Mesendoderm (in vitro differentiated cells): ENCODE data around the gene EPHA5.
A peak's percentile ranks its signal among the peaks of the same experiment; 100 is the strongest.

Experiments used
- DNase-seq: peaks from one replicate; pipeline ENCODE4 v3.0.0; 2013
- H2AK5ac ChIP-seq: 2 replicates; pipeline ENCODE4 v1.6.1; 2013; ENCODE audit warnings: low read length, inconsistent platforms
- H2BK120ac ChIP-seq: 2 replicates; pipeline ENCODE4 v1.6.1; 2013; ENCODE audit warnings: low read depth, mild to moderate bottlenecking, low read length, moderate library complexity, mixed read lengths
- H2BK15ac ChIP-seq: replicated peaks from 2 replicates; pipeline ENCODE4 v1.6.1; 2013; ENCODE audit warnings: low read depth, mild to moderate bottlenecking, moderate library complexity
- H2BK5ac ChIP-seq: 2 replicates; pipeline ENCODE4 v1.6.1; 2013; ENCODE audit warnings: low read length, inconsistent platforms
- H3K18ac ChIP-seq: 2 replicates; pipeline ENCODE4 v1.6.1; 2013; ENCODE audit warnings: mild to moderate bottlenecking, low read length, mixed read lengths
- H3K23ac ChIP-seq: one replicate; pipeline ENCODE4 v1.6.1; 2013; ENCODE audit warnings: low read length
- H3K27ac ChIP-seq: 2 replicates; pipeline ENCODE4 v1.5.1; 2013; ENCODE audit warnings: low read depth, mild to moderate bottlenecking, inconsistent platforms, low read length, moderate library complexity
- H3K27me3 ChIP-seq: 2 replicates; pipeline ENCODE4 v1.6.1; 2013; ENCODE audit warnings: low read length, control low read depth, mild to moderate bottlenecking, inconsistent platforms; ENCODE audit not compliant: insufficient read depth, poor library complexity
- H3K36me3 ChIP-seq: 2 replicates; pipeline ENCODE4 v1.6.1; 2013; ENCODE audit warnings: low read length, inconsistent platforms; ENCODE audit not compliant: control insufficient read depth, insufficient read depth
- H3K4ac ChIP-seq: one replicate; pipeline ENCODE4 v1.6.1; 2013; ENCODE audit warnings: low read depth, mild to moderate bottlenecking, low read length, moderate library complexity
- H3K4me1 ChIP-seq: 2 replicates; pipeline ENCODE4 v1.6.1; 2013; ENCODE audit warnings: low read depth, low read length, inconsistent platforms; ENCODE audit not compliant: control insufficient read depth
- H3K4me2 ChIP-seq: 2 replicates; pipeline ENCODE4 v1.6.1; 2013; ENCODE audit warnings: low read length
- H3K4me3 ChIP-seq: 2 replicates; pipeline ENCODE4 v1.5.1; 2013; ENCODE audit warnings: mild to moderate bottlenecking, low read length
- H3K56ac ChIP-seq: one replicate; pipeline ENCODE4 v1.6.1; 2013; ENCODE audit warnings: low read length
- H3K79me1 ChIP-seq: 2 replicates; pipeline ENCODE4 v1.6.1; 2013; ENCODE audit warnings: low read length, inconsistent platforms
- H3K79me2 ChIP-seq: 2 replicates; pipeline ENCODE4 v1.6.1; 2013; ENCODE audit warnings: mild to moderate bottlenecking, low read length; ENCODE audit not compliant: control insufficient read depth, insufficient read depth
- H3K9ac ChIP-seq: 2 replicates; pipeline ENCODE4 v1.6.1; 2013; ENCODE audit warnings: low read length, inconsistent platforms
- H4K5ac ChIP-seq: one replicate; pipeline ENCODE4 v1.6.1; 2013; ENCODE audit warnings: low read length
- H4K8ac ChIP-seq: one replicate; pipeline ENCODE4 v1.6.1; 2013; ENCODE audit warnings: low read depth, mild to moderate bottlenecking, control low read depth, low read length, moderate library complexity
- WGBS: extraction: QIAGEN DNeasy Blood & Tissue Kit; methylation state at CpG from one replicate; pipeline ENCODE4 v1.1.7; 2013; ENCODE audit warnings: low lambda C conversion rate, missing lambda C conversion rate; ENCODE audit not compliant: insufficient coverage; ENCODE audit errors: extremely low coverage; 5-methylcytosine and 5-hydroxymethylcytosine counted together

EPHA5 gene

GRCh38 chr4:65604515-65604914, 65.8 kb downstream of the EPHA5 start:
- H2BK5ac ChIP-seq = no peak overlapping the region
- WGBS = no CpG with 5 or more reads among the region's 1 CpG
- H3K36me3 ChIP-seq = no peaks in the 10 kb centered on the region
- no peak overlapping the region for H3K23ac ChIP-seq
- H3K4me1 ChIP-seq = no peaks in the 10 kb centered on the region
- no peak overlapping the region for H3K56ac ChIP-seq
- no peaks in the 10 kb centered on the region for H3K79me1 ChIP-seq
- no peaks in the 10 kb centered on the region for H3K79me2 ChIP-seq
- no peak for DNase-seq
- no peak overlapping the region for H4K8ac ChIP-seq
- no peak overlapping the region for H2BK15ac ChIP-seq
- no peak overlapping the region for H4K5ac ChIP-seq
- no peak overlapping the region for H3K4me2 ChIP-seq
- H3K27me3 ChIP-seq = no peaks in the 10 kb centered on the region
- no peak overlapping the region for H3K4me3 ChIP-seq
- no peak overlapping the region for H2BK120ac ChIP-seq
- H3K27ac ChIP-seq = no peak overlapping the region
- H3K4ac ChIP-seq = no peak overlapping the region
- H2AK5ac ChIP-seq = no peak overlapping the region
- no peak overlapping the region for H3K9ac ChIP-seq
- H3K18ac ChIP-seq = no peak overlapping the region

- Histone ChIP-seq H3K4me2 (no peak overlapping the region), H3K4me3 (no peak overlapping the region), H2BK15ac (no peak overlapping the region), H3K36me3 (no peaks in the 10 kb centered on the region), H3K23ac (no peak overlapping the region), H3K27me3 (no peaks in the 10 kb centered on the region), H2BK120ac (no peak overlapping the region), H3K56ac (no peak overlapping the region), H3K79me2 (no peaks in the 10 kb centered on the region), H3K79me1 (no peaks in the 10 kb centered on the region), H3K4me1 (no peaks in the 10 kb centered on the region), H3K27ac (no peak overlapping the region), H4K5ac (no peak overlapping the region), H4K8ac (no peak overlapping the region), H3K4ac (no peak overlapping the region), H3K18ac (no peak overlapping the region), H2AK5ac (no peak overlapping the region), H2BK5ac (no peak overlapping the region), H3K9ac (no peak overlapping the region)
- WGBS = no CpG with 5 or more reads among the region's 3 CpGs
- DNase-seq = no peak
These were observed 69.6 kb downstream of the EPHA5 start for GRCh38 chr4:65600656-65601055.

- no CpG with 5 or more reads among the region's 2 CpGs for WGBS
- Histone ChIP-seq H3K27me3 (no peaks in the 10 kb centered on the region), H3K56ac (no peak overlapping the region), H3K4me1 (no peaks in the 10 kb centered on the region), H3K79me2 (no peaks in the 10 kb centered on the region), H3K79me1 (no peaks in the 10 kb centered on the region), H3K23ac (no peak overlapping the region), H3K27ac (no peak overlapping the region), H2BK15ac (no peak overlapping the region), H2BK5ac (no peak overlapping the region), H3K4me3 (no peak overlapping the region), H3K4ac (no peak overlapping the region), H4K8ac (no peak overlapping the region), H3K36me3 (no peaks in the 10 kb centered on the region), H2AK5ac (no peak overlapping the region), H4K5ac (no peak overlapping the region), H2BK120ac (no peak overlapping the region), H3K9ac (no peak overlapping the region), H3K18ac (no peak overlapping the region), H3K4me2 (no peak overlapping the region)
- no peak for DNase-seq
These were observed 70.9 kb downstream of the EPHA5 start for GRCh38 chr4:65599340-65599739.

- H3K18ac ChIP-seq = no peak overlapping the region
- H2AK5ac ChIP-seq = no peak overlapping the region
- H4K5ac ChIP-seq = no peak overlapping the region
- no peak overlapping the region for H3K4me3 ChIP-seq
- H3K4ac ChIP-seq = no peak overlapping the region
- H3K27ac ChIP-seq = no peak overlapping the region
- H3K56ac ChIP-seq = no peak overlapping the region
- no peak overlapping the region for H2BK5ac ChIP-seq
- WGBS = no CpG with 5 or more reads among the region's 1 CpG
- H2BK15ac ChIP-seq = no peak overlapping the region
- H3K79me1 ChIP-seq = no peaks in the 10 kb centered on the region
- H3K4me1 ChIP-seq = no peaks in the 10 kb centered on the region
- H3K79me2 ChIP-seq = no peaks in the 10 kb centered on the region
- no peak for DNase-seq
- H4K8ac ChIP-seq = no peak overlapping the region
- no peak overlapping the region for H3K9ac ChIP-seq
- no peak overlapping the region for H3K4me2 ChIP-seq
- no peak overlapping the region for H3K23ac ChIP-seq
- H2BK120ac ChIP-seq = no peak overlapping the region
- H3K27me3 ChIP-seq = no peaks in the 10 kb centered on the region
- no peaks in the 10 kb centered on the region for H3K36me3 ChIP-seq
These were observed 72.6 kb downstream of the EPHA5 start for GRCh38 chr4:65597697-65598096.

GRCh38 chr4:65592089-65592488, 78.2 kb downstream of the EPHA5 start:
- no peak overlapping the region for H3K27ac ChIP-seq
- DNase-seq = peak; percentile 34

GRCh38 chr4:65589921-65590320, 80.4 kb downstream of the EPHA5 start:
- no peak for DNase-seq
- Histone ChIP-seq H3K18ac (no peak overlapping the region), H3K56ac (no peak overlapping the region), H4K5ac (no peak overlapping the region), H2AK5ac (no peak overlapping the region), H3K23ac (no peak overlapping the region), H3K4me1 (no peaks in the 10 kb centered on the region), H2BK120ac (no peak overlapping the region), H4K8ac (no peak overlapping the region), H3K79me1 (no peaks in the 10 kb centered on the region), H3K36me3 (no peaks in the 10 kb centered on the region), H3K79me2 (no peaks in the 10 kb centered on the region), H3K9ac (no peak overlapping the region), H2BK15ac (no peak overlapping the region), H3K4me2 (no peak overlapping the region), H3K4me3 (no peak overlapping the region), H3K27me3 (no peaks in the 10 kb centered on the region), H3K4ac (no peak overlapping the region), H3K27ac (no peak overlapping the region), H2BK5ac (no peak overlapping the region)
- WGBS = no CpG with 5 or more reads among the region's 2 CpGs

More at GRCh38 chr4:65592089-65592488, 78.2 kb downstream of the EPHA5 start:
- no CpG with 5 or more reads among the region's 3 CpGs for WGBS
- no peak overlapping the region for H3K18ac ChIP-seq
- H4K8ac ChIP-seq = no peak overlapping the region
- H3K56ac ChIP-seq = no peak overlapping the region
- no peak overlapping the region for H2BK5ac ChIP-seq
- H3K36me3 ChIP-seq = no peaks in the 10 kb centered on the region
- no peaks in the 10 kb centered on the region for H3K79me2 ChIP-seq
- H3K4ac ChIP-seq = no peak overlapping the region
- no peak overlapping the region for H2BK15ac ChIP-seq
- H4K5ac ChIP-seq = no peak overlapping the region
- H2AK5ac ChIP-seq = no peak overlapping the region
- no peaks in the 10 kb centered on the region for H3K27me3 ChIP-seq
- no peak overlapping the region for H3K23ac ChIP-seq
- H3K4me1 ChIP-seq = no peaks in the 10 kb centered on the region
- H3K9ac ChIP-seq = no peak overlapping the region
- no peak overlapping the region for H3K4me2 ChIP-seq
- H2BK120ac ChIP-seq = no peak overlapping the region
- no peaks in the 10 kb centered on the region for H3K79me1 ChIP-seq
- H3K4me3 ChIP-seq = no peak overlapping the region
